ENCODE data around the gene ACAN. TPM values are rescaled to one million over a fixed set of nuclear protein-coding genes. Genes with fewer than 3 reads are reported as not detected.

Gene ACAN
- polyA plus RNA-seq, 3 donors = not detected

DNA sequence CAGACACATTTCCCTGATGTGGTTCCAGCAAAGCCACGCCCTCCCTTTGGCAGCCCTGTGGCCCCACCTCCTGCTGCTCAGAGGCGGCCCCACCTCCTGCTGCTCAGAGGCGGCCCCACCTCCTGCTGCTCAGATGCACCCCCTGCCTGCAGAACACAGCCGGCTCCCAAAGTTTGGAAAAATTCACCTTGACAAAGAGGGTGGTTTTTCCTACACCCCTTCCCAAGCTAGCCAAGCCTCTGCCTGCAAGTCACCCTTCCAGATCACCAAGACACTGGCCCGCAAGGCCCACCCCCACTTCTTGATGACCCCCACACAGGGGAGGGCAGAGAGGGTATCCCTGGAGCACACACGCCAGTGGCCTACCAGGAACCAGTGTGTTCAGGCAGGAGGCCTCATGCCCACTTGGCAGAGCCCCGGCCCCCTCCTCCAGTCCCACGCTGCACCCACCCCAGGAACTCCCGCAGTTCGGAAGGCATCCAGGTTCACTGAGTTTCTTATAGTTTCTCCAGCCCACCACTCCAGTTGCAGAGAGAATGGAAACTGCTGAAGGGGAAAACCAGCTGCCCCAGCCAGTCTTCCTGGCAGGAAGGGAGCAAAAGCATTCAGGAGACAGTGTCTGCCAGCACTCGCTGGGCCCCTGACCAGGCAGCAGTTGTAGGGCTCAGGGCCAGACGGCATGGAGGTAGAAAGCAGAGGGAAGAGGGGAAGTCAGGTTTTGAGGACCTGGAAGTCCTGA is 94.4 kb downstream of the ACAN start:
- no peaks in the 10 kb centered on the region for H3K79me2 ChIP-seq (ENCODE audit: insufficient read depth, low read length)
- intact Hi-C loops (cut with micrococcal nuclease) = no loop called here
- no peak overlapping the region for H3K9ac ChIP-seq (ENCODE audit: insufficient read depth, low read length, poor library complexity, severe bottlenecking)
- peak; percentile 28 to 35 (median 29) for DNase-seq
- no peaks in the 10 kb centered on the region for H3K36me3 ChIP-seq (replicated peaks in 1 of 2; ENCODE audit: control insufficient read depth in 1 of 2, insufficient read depth in 2 of 2, low read length in 2 of 2)
- TF ChIP-seq, protein P1, sequence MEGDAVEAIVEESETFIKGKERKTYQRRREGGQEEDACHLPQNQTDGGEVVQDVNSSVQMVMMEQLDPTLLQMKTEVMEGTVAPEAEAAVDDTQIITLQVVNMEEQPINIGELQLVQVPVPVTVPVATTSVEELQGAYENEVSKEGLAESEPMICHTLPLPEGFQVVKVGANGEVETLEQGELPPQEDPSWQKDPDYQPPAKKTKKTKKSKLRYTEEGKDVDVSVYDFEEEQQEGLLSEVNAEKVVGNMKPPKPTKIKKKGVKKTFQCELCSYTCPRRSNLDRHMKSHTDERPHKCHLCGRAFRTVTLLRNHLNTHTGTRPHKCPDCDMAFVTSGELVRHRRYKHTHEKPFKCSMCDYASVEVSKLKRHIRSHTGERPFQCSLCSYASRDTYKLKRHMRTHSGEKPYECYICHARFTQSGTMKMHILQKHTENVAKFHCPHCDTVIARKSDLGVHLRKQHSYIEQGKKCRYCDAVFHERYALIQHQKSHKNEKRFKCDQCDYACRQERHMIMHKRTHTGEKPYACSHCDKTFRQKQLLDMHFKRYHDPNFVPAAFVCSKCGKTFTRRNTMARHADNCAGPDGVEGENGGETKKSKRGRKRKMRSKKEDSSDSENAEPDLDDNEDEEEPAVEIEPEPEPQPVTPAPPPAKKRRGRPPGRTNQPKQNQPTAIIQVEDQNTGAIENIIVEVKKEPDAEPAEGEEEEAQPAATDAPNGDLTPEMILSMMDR (IDR thresholded peaks at IDR 0.05) = no peak
- peaks cover 11 to 18% of the 10 kb centered on the region in 2 donors for H3K4me1 ChIP-seq (ENCODE audit: control insufficient read depth in 1 of 2, insufficient read depth in 2 of 2, low read length in 2 of 2)
- no peaks in the 10 kb centered on the region for H4K20me1 ChIP-seq (ENCODE audit: insufficient read depth, low read length)
- H3K27ac ChIP-seq (ENCODE audit: low read depth in 1 of 2, low read length in 2 of 2) = no peak overlapping the region
- H3K27me3 Mint-ChIP-seq (ENCODE audit: low read depth in 3 of 3) = peaks cover 31 to 45% (median 42%) of the 10 kb centered on the region in 3 donors
- no peak overlapping the region for H3K4me2 ChIP-seq (replicated peaks; ENCODE audit: extremely low read depth, low read length, poor library complexity, severe bottlenecking)
- peak overlapping the region; percentile 29 for H2AFZ ChIP-seq (ENCODE audit: insufficient read depth, low read depth, low read length, poor library complexity, severe bottlenecking)
- no peaks in the 10 kb centered on the region for H3K36me3 Mint-ChIP-seq
- peak overlapping the region in 1 of 2 donors; percentile 32 for H3K4me3 Mint-ChIP-seq
- peaks cover 0 to 14% (median 3%) of the 10 kb centered on the region in 7 donors for H3K9me3 Mint-ChIP-seq
- no peaks in the 10 kb centered on the region for H3K9me3 ChIP-seq (replicated peaks in 1 of 2; ENCODE audit: control insufficient read depth in 1 of 2, insufficient read depth in 1 of 2, low read length in 2 of 2)
- peaks cover 15 to 36% of the 10 kb centered on the region in 2 donors for H3K27me3 ChIP-seq (ENCODE audit: control insufficient read depth in 2 of 2, insufficient read depth in 2 of 2, low read length in 2 of 2)
- H3K27ac Mint-ChIP-seq = no peak overlapping the region
- 35% methylated on average over 8 of the region's 12 CpGs for WGBS (ENCODE audit: insufficient coverage)
- H3K4me1 Mint-ChIP-seq = peaks cover 17% of the 10 kb centered on the region
- no peak overlapping the region for H3K4me3 ChIP-seq (replicated peaks in 1 of 3; ENCODE audit: low read depth in 2 of 3, low read length in 3 of 3)

- H3K9me3 ChIP-seq (replicated peaks in 1 of 2; ENCODE audit: control insufficient read depth in 1 of 2, insufficient read depth in 1 of 2, low read length in 2 of 2) = no peaks in the 10 kb centered on the region
- no peaks in the 10 kb centered on the region for H3K36me3 ChIP-seq (replicated peaks in 1 of 2; ENCODE audit: control insufficient read depth in 1 of 2, insufficient read depth in 2 of 2, low read length in 2 of 2)
- TF ChIP-seq, protein P1 (IDR thresholded peaks at IDR 0.05) = no peak
- no peak overlapping the region for H3K4me2 ChIP-seq (replicated peaks; ENCODE audit: extremely low read depth, low read length, poor library complexity, severe bottlenecking)
- no peak overlapping the region for H3K9ac ChIP-seq (ENCODE audit: insufficient read depth, low read length, poor library complexity, severe bottlenecking)
- no peak for DNase-seq
- H3K27ac Mint-ChIP-seq = no peak overlapping the region
- H3K27me3 Mint-ChIP-seq (ENCODE audit: low read depth in 3 of 3) = peaks cover 24 to 34% (median 34%) of the 10 kb centered on the region in 3 donors
- H3K4me1 Mint-ChIP-seq = peaks cover 17% of the 10 kb centered on the region
- H2AFZ ChIP-seq (ENCODE audit: insufficient read depth, low read depth, low read length, poor library complexity, severe bottlenecking) = no peak overlapping the region
- H3K4me3 Mint-ChIP-seq = no peak overlapping the region
- WGBS (ENCODE audit: insufficient coverage) = 96% methylated on average over 5 of the region's 15 CpGs
- no peaks in the 10 kb centered on the region for H3K79me2 ChIP-seq (ENCODE audit: insufficient read depth, low read length)
- no peak overlapping the region for H3K27ac ChIP-seq (ENCODE audit: low read depth in 1 of 2, low read length in 2 of 2)
- H3K4me3 ChIP-seq (replicated peaks in 1 of 3; ENCODE audit: low read depth in 2 of 3, low read length in 3 of 3) = no peak overlapping the region
- H3K27me3 ChIP-seq (ENCODE audit: control insufficient read depth in 2 of 2, insufficient read depth in 2 of 2, low read length in 2 of 2) = peaks cover 15 to 30% of the 10 kb centered on the region in 2 donors
- H3K4me1 ChIP-seq (ENCODE audit: control insufficient read depth in 1 of 2, insufficient read depth in 2 of 2, low read length in 2 of 2) = peaks cover 11 to 18% of the 10 kb centered on the region in 2 donors
- no peaks in the 10 kb centered on the region for H4K20me1 ChIP-seq (ENCODE audit: insufficient read depth, low read length)
- no peaks in the 10 kb centered on the region for H3K36me3 Mint-ChIP-seq
- intact Hi-C loops (cut with micrococcal nuclease) = no loop called here
- H3K9me3 Mint-ChIP-seq = peaks cover 0 to 12% (median 3%) of the 10 kb centered on the region in 7 donors
Observed at GRCh38 chr15:88898736-88899135, 95.5 kb downstream of the ACAN start.

Measured in CD14-positive monocyte (primary cell).